GM23248 (cell line): ENCODE results near the gene LCN15. TPM values are rescaled to one million over a fixed set of nuclear protein-coding genes. Genes with fewer than 3 reads are reported as not detected.

Source experiments
- DNase-seq: peaks from one replicate; pipeline ENCODE4 v3.0.0-alpha.2; 2015
- H2AFZ ChIP-seq: fragments of 200-600 bp; sonication (generic); 2 replicates; pipeline ENCODE4 v1.6.1; 2016; ENCODE audit warnings: antibody characterized with exemption
- H3F3A ChIP-seq: fragments of 200-600 bp; sonication (generic); 2 replicates; pipeline ENCODE4 v1.6.1; 2016; ENCODE audit warnings: mild to moderate bottlenecking, antibody characterized with exemption, mixed run types; ENCODE audit not compliant: insufficient read depth
- H3K27ac ChIP-seq: fragments of 200-600 bp; sonication (generic); 2 replicates; pipeline ENCODE4 v1.5.1; 2016; ENCODE audit warnings: mild to moderate bottlenecking
- H3K27me3 ChIP-seq: fragments of 200-600 bp; sonication (generic); replicated peaks from 2 replicates; pipeline ENCODE4 v1.6.1; 2016; ENCODE audit warnings: mild to moderate bottlenecking; ENCODE audit not compliant: insufficient read depth
- H3K36me3 ChIP-seq: fragments of 200-600 bp; sonication (generic); 2 replicates; pipeline ENCODE4 v1.6.1; 2016; ENCODE audit warnings: low read depth, mild to moderate bottlenecking
- H3K4me1 ChIP-seq: fragments of 200-600 bp; sonication (generic); 2 replicates; pipeline ENCODE4 v1.6.1; 2016; ENCODE audit warnings: mild to moderate bottlenecking; ENCODE audit not compliant: insufficient read depth
- H3K4me2 ChIP-seq: fragments of 200-600 bp; sonication (generic); one replicate; pipeline ENCODE4 v1.6.1; 2016; ENCODE audit warnings: mild to moderate bottlenecking; ENCODE audit not compliant: unreplicated experiment
- H3K4me3 ChIP-seq: fragments of 200-600 bp; sonication (generic); 2 replicates; pipeline ENCODE4 v1.5.1; 2016; ENCODE audit warnings: mild to moderate bottlenecking
- H3K79me2 ChIP-seq: fragments of 200-600 bp; sonication (generic); 2 replicates; pipeline ENCODE4 v1.6.1; 2016; ENCODE audit warnings: mild to moderate bottlenecking; ENCODE audit not compliant: insufficient read depth
- H3K9ac ChIP-seq: fragments of 200-600 bp; sonication (generic); 2 replicates; pipeline ENCODE4 v1.6.1; 2016; ENCODE audit warnings: mild to moderate bottlenecking
- H3K9me2 ChIP-seq: fragments of 200-600 bp; sonication (generic); 2 replicates; pipeline ENCODE4 v1.6.1; 2016; ENCODE audit warnings: mixed run types, mild to moderate bottlenecking, moderate library complexity; ENCODE audit not compliant: insufficient read depth
- H3K9me3 ChIP-seq: fragments of 200-600 bp; sonication (generic); one replicate; pipeline ENCODE4 v1.6.1; 2017; ENCODE audit warnings: low read depth
- H4K20me1 ChIP-seq: fragments of 200-600 bp; sonication (generic); 2 replicates; pipeline ENCODE4 v1.6.0; 2016; ENCODE audit not compliant: insufficient read depth
- EZH2 ChIP-seq: fragments of 200-600 bp; sonication (generic); IDR thresholded peaks from 2 replicates; pipeline ENCODE4 v1.6.1; 2018; ENCODE audit warnings: antibody characterized with exemption, mild to moderate bottlenecking; ENCODE audit not compliant: insufficient read depth, poor library complexity, severe bottlenecking
- EZH2phosphoT487 ChIP-seq: fragments of 200-600 bp; sonication (generic); IDR thresholded peaks from 2 replicates; pipeline ENCODE4 v1.6.1; 2018; ENCODE audit warnings: antibody characterized with exemption, moderate library complexity, mild to moderate bottlenecking, low read depth; ENCODE audit not compliant: insufficient read depth
- whole genome bisulfite sequencing, 2 experiments: methylation state at CpG; one replicate each; pipeline ENCODE4 v1.1.6; 2015 to 2017; ENCODE audit warnings: low lambda C conversion rate in 2 of 2, low coverage in 1 of 2; ENCODE audit errors: missing lambda C conversion rate in 2 of 2; 5-methylcytosine and 5-hydroxymethylcytosine counted together
- in situ Hi-C: fragments of 300-500 bp; cut with MboI; formaldehyde crosslinking; loops from 2 replicates; pipeline ENCODE4 v1.15.0; 2020
- polyA plus RNA-seq: library from polyadenylated mRNA; unstranded; fragments of >200 nt; fragmentation: Nextera tagmentation; extraction: Ambion mirVana; gene quantifications from 2 replicates; pipeline ENCODE4 v1.2.1, GENCODE V29; 2016
- total RNA-seq: library from RNA; depleted of rRNA; stranded (reverse); fragments of >200 nt; shearing (Covaris generic); gene quantifications from 2 replicates; pipeline ENCODE4 v1.2.3, GENCODE V29; 2014

Gene LCN15
- total and polyA plus RNA-seq, 2 experiments from 2014 or later = not detected

- Histone ChIP-seq H3F3A (no peaks in the 10 kb centered on the region), H2AFZ (no peak overlapping the region; the same call in 1 of the 2 replicates), H3K9me3 (no peaks in the 10 kb centered on the region), H3K36me3 (no peaks in the 10 kb centered on the region), H3K79me2 (no peaks in the 10 kb centered on the region), H3K4me1 (no peaks in the 10 kb centered on the region), H4K20me1 (no peaks in the 10 kb centered on the region), H3K27ac (no peak overlapping the region), H3K9me2 (no peaks in the 10 kb centered on the region), H3K9ac (no peak overlapping the region), H3K4me3 (no peak overlapping the region), H3K4me2 (no peak overlapping the region), H3K27me3 (no peaks in the 10 kb centered on the region)
- 72 to 75% methylated on average over 23 to 25 of the region's 25 CpGs for WGBS, 2 experiments
- in situ Hi-C loops = no loop called here
- TF ChIP-seq EZH2 = no peak
- TF ChIP-seq EZH2phosphoT487 = no peak
- DNase-seq = no peak
These were observed 3.9 kb downstream of the LCN15 start for GRCh38 chr9:136760424-136760823.

- Histone ChIP-seq H3K36me3 (no peaks in the 10 kb centered on the region), H3K9me3 (no peaks in the 10 kb centered on the region), H3K4me1 (no peaks in the 10 kb centered on the region), H4K20me1 (no peaks in the 10 kb centered on the region), H3K27ac (no peak overlapping the region), H3K4me2 (no peak overlapping the region), H3F3A (no peaks in the 10 kb centered on the region), H2AFZ (no peak overlapping the region), H3K79me2 (no peaks in the 10 kb centered on the region), H3K9ac (no peak overlapping the region), H3K27me3 (no peaks in the 10 kb centered on the region), H3K4me3 (no peak overlapping the region), H3K9me2 (no peaks in the 10 kb centered on the region)
- TF ChIP-seq EZH2 = no peak
- DNase-seq = no peak
- in situ Hi-C loops = no loop called here
- 73 to 75% methylated on average over 27 of the region's 27 CpGs for WGBS, 2 experiments
These were observed 4.6 kb downstream of the LCN15 start for GRCh38 chr9:136759436-136760325.

GRCh38 chr9:136759001-136759400 is 5.3 kb downstream of the LCN15 start:
- H3K27me3 ChIP-seq = no peaks in the 10 kb centered on the region
- no peaks in the 10 kb centered on the region for H3K79me2 ChIP-seq
- H3K9me2 ChIP-seq = no peaks in the 10 kb centered on the region
- 66 to 79% methylated on average over 7 of the region's 9 CpGs for WGBS, 2 experiments
- TF ChIP-seq EZH2phosphoT487 (no peak), EZH2 (no peak)
- no peaks in the 10 kb centered on the region for H4K20me1 ChIP-seq
- H3K4me3 ChIP-seq = no peak overlapping the region
- H3K4me1 ChIP-seq = no peaks in the 10 kb centered on the region
- no peak for DNase-seq
- no peak overlapping the region for H2AFZ ChIP-seq
- no peaks in the 10 kb centered on the region for H3K9me3 ChIP-seq
- H3K9ac ChIP-seq = no peak overlapping the region
- in situ Hi-C loops = no loop called here
- H3K4me2 ChIP-seq = no peak overlapping the region
- H3F3A ChIP-seq = no peaks in the 10 kb centered on the region
- no peak overlapping the region for H3K27ac ChIP-seq
- H3K36me3 ChIP-seq = no peaks in the 10 kb centered on the region

- no peak overlapping the region for H3K4me2 ChIP-seq
- no peak overlapping the region for H2AFZ ChIP-seq
These were observed 6.6 kb downstream of the LCN15 start for GRCh38 chr9:136757751-136758140.

More at GRCh38 chr9:136757751-136758140, 6.6 kb downstream of the LCN15 start:
- H3F3A ChIP-seq = no peaks in the 10 kb centered on the region
- no peaks in the 10 kb centered on the region for H4K20me1 ChIP-seq
- 60 to 66% methylated on average over 15 to 19 of the region's 20 CpGs for WGBS, 2 experiments
- H3K9me3 ChIP-seq = no peaks in the 10 kb centered on the region
- no peaks in the 10 kb centered on the region for H3K4me1 ChIP-seq
- no peak overlapping the region for H3K9ac ChIP-seq
- H3K27me3 ChIP-seq = no peaks in the 10 kb centered on the region
- H3K9me2 ChIP-seq = no peaks in the 10 kb centered on the region
- no peaks in the 10 kb centered on the region for H3K79me2 ChIP-seq
- no peak for TF ChIP-seq EZH2phosphoT487
- no peak overlapping the region for H3K4me3 ChIP-seq
- no peak for DNase-seq
- in situ Hi-C loops = no loop called here
- H3K27ac ChIP-seq = no peak overlapping the region
- H3K36me3 ChIP-seq = no peaks in the 10 kb centered on the region
